HUES48 (cell line): ENCODE measurements around the gene CAPZA1.
A peak's percentile ranks its signal among the peaks of the same experiment; 100 is the strongest.

ENCODE experiments used
- H3K27ac ChIP-seq: one replicate; pipeline ENCODE4 v1.7.0; 2013; ENCODE audit warnings: low read depth, low read length, inconsistent platforms
- H3K27me3 ChIP-seq: 2 replicates; pipeline ENCODE4 v1.6.1; 2013; ENCODE audit warnings: mild to moderate bottlenecking, low read length; ENCODE audit not compliant: control insufficient read depth, insufficient read depth
- H3K36me3 ChIP-seq: 2 replicates; pipeline ENCODE4 v1.6.1; 2013; ENCODE audit warnings: low read length; ENCODE audit not compliant: control insufficient read depth, insufficient read depth
- H3K4me1 ChIP-seq: 2 replicates; pipeline ENCODE4 v1.6.1; 2013; ENCODE audit warnings: mild to moderate bottlenecking, low read length; ENCODE audit not compliant: control insufficient read depth, insufficient read depth
- H3K4me3 ChIP-seq: 2 replicates; pipeline ENCODE4 v1.5.1; 2013; ENCODE audit warnings: mild to moderate bottlenecking, low read depth, low read length
- H3K9ac ChIP-seq: 2 replicates; pipeline ENCODE4 v1.6.1; 2013; ENCODE audit warnings: mild to moderate bottlenecking, low read depth, low read length, moderate library complexity
- H3K9me3 ChIP-seq: 2 replicates; pipeline ENCODE4 v1.6.1; 2013; ENCODE audit warnings: low read length; ENCODE audit not compliant: control insufficient read depth, insufficient read depth

The CAPZA1 gene

DNA sequence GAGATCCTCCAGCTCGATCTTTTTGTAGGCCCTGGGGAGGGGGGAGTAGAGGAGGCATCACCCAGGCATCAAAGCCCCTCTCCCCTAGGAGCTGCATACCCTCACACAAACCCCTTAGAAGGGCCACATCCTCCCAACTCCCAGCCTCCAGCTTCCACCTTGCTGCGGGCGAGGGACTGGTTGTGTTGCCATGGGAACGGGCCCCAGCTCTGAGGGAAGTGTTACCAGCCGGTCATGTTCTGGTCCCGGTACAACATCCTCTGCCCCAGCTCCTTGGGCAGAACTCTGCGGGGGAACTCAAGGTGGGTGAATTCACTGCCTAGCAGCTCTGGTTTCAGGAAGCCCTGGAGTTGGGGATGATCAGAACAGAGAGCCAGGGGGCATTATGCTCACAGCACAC lies 91.4 kb downstream of the CAPZA1 start:
- peaks cover 28% of the 10 kb centered on the region for H3K4me1 ChIP-seq
- no peaks in the 10 kb centered on the region for H3K9me3 ChIP-seq
- no peak overlapping the region for H3K9ac ChIP-seq
- no peak overlapping the region for H3K27ac ChIP-seq
- peaks cover 37% of the 10 kb centered on the region for H3K27me3 ChIP-seq
- no peak overlapping the region for H3K4me3 ChIP-seq
- peaks cover 14% of the 10 kb centered on the region for H3K36me3 ChIP-seq

DNA sequence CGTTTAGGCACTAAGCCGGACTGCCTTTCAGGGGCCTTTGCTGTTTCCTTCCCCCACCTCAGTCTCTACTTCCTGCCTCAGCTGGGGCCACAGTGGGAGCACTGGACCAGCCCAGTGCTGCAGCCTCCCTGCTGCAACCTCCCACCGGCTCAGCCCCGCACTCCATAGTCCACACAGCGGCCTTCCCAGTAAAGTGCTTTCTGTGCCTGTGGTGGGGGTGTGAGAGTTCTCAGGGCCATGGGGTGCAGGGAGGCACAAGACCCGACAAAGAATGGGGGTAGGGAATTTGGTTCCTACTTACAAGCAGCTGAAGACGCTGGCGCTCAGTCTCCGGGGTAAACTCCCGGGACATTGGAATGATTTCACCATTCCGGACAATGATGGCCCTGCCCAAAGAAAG lies 92.0 kb downstream of the CAPZA1 start:
- H3K9me3 ChIP-seq = no peaks in the 10 kb centered on the region
- peaks cover 37% of the 10 kb centered on the region for H3K27me3 ChIP-seq
- peaks cover 28% of the 10 kb centered on the region for H3K4me1 ChIP-seq
- H3K36me3 ChIP-seq = peaks cover 14% of the 10 kb centered on the region
- H3K27ac ChIP-seq = no peak overlapping the region
- no peak overlapping the region for H3K9ac ChIP-seq
- H3K4me3 ChIP-seq = no peak overlapping the region

DNA sequence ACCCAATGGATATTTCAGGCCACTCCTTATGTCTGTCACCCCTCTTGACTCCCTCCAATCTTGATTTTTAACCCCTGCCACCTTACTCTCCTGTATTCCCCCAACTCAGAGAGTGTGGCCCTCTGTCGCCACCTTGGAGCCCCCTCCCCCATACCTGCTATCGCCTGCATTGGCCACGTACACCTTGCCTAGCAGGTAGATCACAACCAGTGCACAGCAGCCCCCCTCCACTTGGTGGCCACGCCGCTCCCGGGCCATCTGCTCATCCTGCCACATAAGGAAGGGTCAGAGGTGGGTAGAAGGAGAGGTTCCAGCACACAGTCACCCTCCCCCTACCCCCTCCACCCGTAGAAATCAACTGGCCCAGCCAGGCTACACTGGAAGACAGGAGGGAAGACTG lies 92.6 kb downstream of the CAPZA1 start:
- Histone ChIP-seq H3K9me3 (no peaks in the 10 kb centered on the region), H3K27ac (no peak overlapping the region), H3K4me1 (peaks cover 28% of the 10 kb centered on the region), H3K4me3 (no peak overlapping the region), H3K27me3 (peaks cover 37% of the 10 kb centered on the region), H3K9ac (no peak overlapping the region), H3K36me3 (peaks cover 14% of the 10 kb centered on the region)

DNA sequence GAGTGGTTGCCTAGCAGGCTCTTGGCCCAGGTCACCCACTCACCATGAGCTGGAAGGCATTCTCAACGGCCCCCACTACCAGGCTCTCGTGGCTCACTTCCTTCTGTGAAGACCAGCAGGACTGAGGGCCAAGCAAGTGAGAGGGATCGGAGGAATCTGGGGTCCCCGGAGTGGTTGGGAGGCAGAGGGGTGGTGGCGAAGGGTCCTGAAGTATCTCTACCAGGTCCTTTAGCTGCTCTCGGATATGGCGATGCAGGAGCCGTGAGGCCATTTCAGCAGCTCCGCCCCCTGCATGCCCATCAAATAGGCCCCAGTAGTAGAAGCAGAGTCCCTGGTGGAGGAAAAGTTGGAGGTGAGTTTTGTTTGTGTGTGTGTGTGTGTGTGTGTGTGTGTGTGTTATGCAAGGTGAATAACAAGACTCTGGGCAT lies 93.1 kb downstream of the CAPZA1 start:
- Histone ChIP-seq H3K27me3 (peaks cover 36% of the 10 kb centered on the region), H3K4me1 (peaks cover 28% of the 10 kb centered on the region), H3K4me3 (no peak overlapping the region), H3K27ac (no peak overlapping the region), H3K9ac (no peak overlapping the region), H3K36me3 (peaks cover 14% of the 10 kb centered on the region), H3K9me3 (no peaks in the 10 kb centered on the region)

DNA sequence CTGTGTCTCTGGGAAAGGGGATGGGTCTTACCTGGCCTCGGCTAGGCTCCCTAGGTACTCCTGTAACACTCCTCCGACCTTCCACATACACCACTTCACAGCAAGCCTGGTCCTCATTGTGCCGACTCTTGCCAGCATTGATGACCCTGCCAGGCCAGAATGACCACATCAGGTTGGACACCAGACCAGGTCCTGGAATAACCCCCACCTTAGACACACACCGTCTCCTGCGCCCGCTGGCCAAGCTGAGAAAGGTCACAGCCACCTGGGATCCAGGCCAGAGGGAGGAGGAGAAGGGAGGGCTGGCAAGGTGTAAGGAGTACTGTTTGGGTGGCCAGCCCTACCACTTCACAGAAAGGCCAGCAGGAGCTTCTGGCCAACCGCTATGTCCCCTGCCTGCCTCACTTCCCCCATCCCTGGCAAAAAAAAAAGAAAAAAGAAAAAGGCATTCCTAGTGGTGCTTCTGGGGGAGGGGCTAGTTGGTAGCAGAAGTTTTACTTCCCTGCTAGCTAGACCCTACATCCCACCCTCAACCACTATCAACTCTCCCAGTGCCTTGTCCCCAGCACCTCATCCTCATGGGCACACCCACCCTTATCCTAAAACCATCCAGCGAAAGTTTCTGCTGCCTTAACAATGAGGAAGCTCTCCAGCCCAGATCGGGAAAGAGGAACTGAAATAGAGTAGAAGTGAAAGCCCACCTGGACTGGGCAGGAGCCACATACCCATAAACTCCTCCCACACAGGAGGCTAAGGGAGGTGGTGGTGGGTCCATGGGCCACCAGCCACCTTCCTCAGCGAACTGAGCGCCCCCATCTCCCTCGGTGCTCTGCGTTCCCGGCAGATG lies 94.1 kb downstream of the CAPZA1 start:
- no peak overlapping the region for H3K27ac ChIP-seq
- H3K9ac ChIP-seq = no peak overlapping the region
- peak overlapping the region; percentile 76 for H3K4me3 ChIP-seq
- peaks cover 14% of the 10 kb centered on the region for H3K36me3 ChIP-seq
- H3K27me3 ChIP-seq = peaks cover 30% of the 10 kb centered on the region
- H3K4me1 ChIP-seq = peaks cover 28% of the 10 kb centered on the region
- no peaks in the 10 kb centered on the region for H3K9me3 ChIP-seq

DNA sequence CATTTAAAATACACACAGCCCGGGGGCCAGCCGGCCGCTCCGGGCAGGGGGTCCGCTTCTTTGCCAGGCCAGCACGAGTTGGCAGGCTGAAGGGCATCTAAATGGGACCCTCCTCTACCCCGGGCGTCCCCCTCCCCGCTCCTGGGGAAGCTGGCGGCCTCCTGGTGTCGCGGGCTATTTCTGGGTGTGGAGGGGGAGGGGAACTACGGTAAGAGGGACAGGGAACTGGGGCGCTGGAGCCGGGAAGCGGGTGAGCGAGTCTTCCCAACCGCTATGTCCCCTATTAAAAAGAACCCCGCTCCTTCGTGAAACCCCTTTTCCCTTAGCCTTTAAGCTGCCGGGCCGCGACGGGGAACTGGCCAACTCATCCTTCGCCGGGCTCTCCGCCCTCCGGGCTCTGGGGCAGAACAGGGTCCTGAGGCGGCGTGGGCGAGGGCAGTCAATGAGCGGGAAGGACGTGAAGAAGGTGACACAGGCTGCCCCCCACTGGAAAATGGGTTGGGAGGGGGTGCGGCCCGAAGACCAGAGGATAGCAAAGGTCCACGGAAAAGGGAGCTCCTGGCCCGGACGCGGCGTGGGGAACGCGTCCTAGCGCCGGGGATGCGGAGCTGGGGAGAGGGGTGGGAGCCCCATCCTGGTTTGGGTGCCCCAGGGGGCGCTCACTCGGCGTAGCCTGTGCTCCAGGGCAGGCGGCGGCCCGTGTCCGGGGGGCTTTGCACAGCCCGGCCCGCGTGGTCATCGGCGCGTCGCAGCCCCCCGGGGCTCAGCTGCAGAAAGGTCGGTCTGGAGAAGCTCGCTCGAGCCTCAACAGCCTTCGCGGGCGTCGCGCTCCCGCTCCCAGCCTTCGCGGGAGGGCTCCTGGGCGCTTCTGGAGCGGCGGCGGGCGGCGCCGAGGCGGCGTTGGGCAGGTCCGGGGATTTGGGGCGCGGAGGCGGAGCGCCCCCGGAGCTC lies 95.0 kb downstream of the CAPZA1 start:
- peak overlapping the region; percentile 76 for H3K4me3 ChIP-seq
- H3K4me1 ChIP-seq = peaks cover 28% of the 10 kb centered on the region
- H3K27me3 ChIP-seq = peaks cover 36% of the 10 kb centered on the region
- no peak overlapping the region; the same call in 1 of the 2 replicates for H3K9ac ChIP-seq
- H3K36me3 ChIP-seq = peaks cover 12% of the 10 kb centered on the region
- no peaks in the 10 kb centered on the region for H3K9me3 ChIP-seq
- H3K27ac ChIP-seq = no peak overlapping the region

DNA sequence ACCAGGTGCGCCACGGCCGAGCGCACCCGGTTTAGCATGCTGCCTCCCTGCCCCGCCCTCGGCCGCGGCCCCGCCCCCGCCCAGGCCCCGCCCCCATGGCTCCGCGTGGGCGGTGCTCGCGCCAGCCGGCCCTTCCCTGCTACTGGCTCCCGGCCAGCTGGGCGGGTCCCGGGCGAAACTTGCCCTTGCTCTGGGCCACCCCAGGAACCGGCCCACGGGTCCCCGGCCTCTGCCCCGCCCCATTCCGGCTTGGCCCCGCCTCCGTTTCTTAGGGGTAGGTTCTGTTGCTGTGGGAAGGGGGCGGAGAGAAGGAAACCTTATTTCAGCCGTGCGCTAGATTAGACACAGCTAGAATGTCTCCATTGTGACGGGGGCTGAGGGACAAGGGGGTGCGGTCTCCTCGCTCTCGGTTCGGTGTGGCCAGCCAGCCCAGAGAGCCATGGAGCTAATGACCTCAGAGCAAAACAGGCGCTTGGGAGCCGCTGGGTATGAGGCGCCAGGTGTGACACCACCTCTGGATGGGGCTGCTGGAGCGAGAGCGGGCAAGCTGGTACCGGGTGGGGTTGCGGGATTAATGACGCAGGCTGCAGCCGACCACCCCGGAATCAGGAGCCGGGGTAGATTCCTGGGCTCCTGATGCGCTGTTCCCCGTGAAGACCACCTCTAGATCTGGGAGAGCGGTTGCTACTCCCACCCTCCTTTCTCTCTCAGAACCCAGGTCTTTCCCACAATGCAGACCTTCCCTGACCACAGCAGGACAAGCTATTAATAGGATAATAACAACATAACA lies 95.8 kb downstream of the CAPZA1 start, which contains the start of gene PPM1J:
Gene PPM1J, minus strand, starts transcription at position 69 of the 790 bp plus-strand sequence. Its CDS starts 31 bp downstream, at position 38.
- H3K4me3 ChIP-seq = peak within 1 kb of the TSS; percentile 76
- peaks cover 4% of the 10 kb centered on the region; the same call in 1 of the 2 replicates for H3K36me3 ChIP-seq
- no peaks in the 10 kb centered on the region for H3K9me3 ChIP-seq
- no peak within 1 kb of the TSS for H3K27ac ChIP-seq
- H3K4me1 ChIP-seq = peaks cover 28% of the 10 kb centered on the region
- no peak within 1 kb of the TSS; the same call in 1 of the 2 replicates for H3K9ac ChIP-seq
- peaks cover 42% of the 10 kb centered on the region for H3K27me3 ChIP-seq

DNA sequence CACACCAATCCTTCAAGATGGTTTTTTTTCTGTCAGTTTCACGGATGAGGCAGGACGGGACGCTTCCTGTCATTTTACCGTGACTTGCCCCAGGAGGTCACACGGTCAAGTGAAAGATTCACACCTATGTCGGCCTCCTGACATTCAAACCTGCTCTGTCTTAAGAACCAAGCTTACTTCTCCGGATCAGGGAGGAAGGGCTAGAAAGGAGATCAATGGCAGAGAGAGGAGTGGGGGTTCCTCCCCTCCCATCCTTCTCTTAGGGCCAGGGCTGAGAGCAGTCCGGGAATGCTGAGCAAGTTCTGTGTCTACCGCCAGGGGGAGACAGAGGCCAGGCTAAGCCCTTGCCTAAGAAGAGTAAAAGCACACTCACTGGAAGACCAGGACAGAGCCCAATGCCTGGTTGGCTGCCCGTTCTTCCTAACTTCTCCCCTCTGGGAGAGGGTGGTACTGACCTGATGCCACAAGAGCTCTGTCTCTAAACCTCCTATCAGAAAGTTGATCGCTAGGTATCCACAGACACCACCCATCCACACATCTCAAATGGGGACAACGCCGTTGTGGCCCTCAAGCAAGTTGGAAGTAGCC lies 96.6 kb downstream of the CAPZA1 start:
- Histone ChIP-seq H3K4me1 (peaks cover 23% of the 10 kb centered on the region), H3K9ac (no peak overlapping the region), H3K4me3 (peak overlapping the region; percentile 76), H3K27me3 (peaks cover 43% of the 10 kb centered on the region), H3K27ac (no peak overlapping the region), H3K9me3 (no peaks in the 10 kb centered on the region), H3K36me3 (no peaks in the 10 kb centered on the region)

DNA sequence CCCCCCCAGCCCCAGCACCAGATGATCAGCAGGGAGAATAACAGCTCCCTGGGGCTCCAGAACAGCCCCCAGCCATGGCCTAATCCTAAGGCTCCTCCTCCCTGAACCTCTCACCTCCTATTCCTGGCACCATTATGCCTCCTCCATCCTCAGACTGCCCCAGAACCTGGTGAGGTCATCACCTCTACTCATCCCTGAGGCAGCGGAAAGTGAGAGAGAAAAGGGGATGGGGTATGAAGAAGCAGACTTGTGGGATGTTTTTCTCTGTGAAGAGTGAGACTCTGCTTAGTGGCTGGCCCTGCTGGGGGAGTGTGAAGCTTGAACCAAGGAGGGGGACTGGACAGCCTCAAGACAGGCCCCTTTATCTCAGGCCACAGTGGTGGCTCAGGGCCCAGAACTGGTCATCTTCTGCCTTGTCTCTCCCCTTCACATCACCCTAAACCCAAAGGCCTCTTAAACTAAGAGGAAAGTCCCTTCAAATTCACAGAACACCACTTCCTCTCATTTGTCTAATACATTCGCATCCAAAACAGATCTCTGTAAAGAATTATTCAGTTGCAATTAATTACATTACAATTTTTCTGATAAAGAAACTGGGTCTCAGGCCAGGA lies 97.7 kb downstream of the CAPZA1 start:
- H3K27me3 ChIP-seq = peaks cover 52% of the 10 kb centered on the region
- H3K4me3 ChIP-seq = no peak overlapping the region
- H3K36me3 ChIP-seq = no peaks in the 10 kb centered on the region
- no peaks in the 10 kb centered on the region for H3K9me3 ChIP-seq
- peaks cover 14% of the 10 kb centered on the region for H3K4me1 ChIP-seq
- H3K27ac ChIP-seq = no peak overlapping the region
- H3K9ac ChIP-seq = no peak overlapping the region
